Breast epithelium (tissue), 3 donors: ENCODE data around the gene HSD17B8.

ENCODE experiments used
- CTCF ChIP-seq, 3 donors: fragments of 450-650 bp; IDR thresholded peaks; one replicate each; pipeline ENCODE4 v1.5.1; 2016 to 2017; ENCODE audit warnings: antibody characterized with exemption in 3 of 3, mild to moderate bottlenecking in 3 of 3, moderate library complexity in 3 of 3
- POLR2A ChIP-seq: fragments of 450-650 bp; IDR thresholded peaks from one replicate; pipeline ENCODE4 v1.6.1; 2016; ENCODE audit warnings: antibody characterized with exemption, mild to moderate bottlenecking, moderate library complexity
- POLR2AphosphoS5 ChIP-seq, 3 donors: sonication (generic); formaldehyde crosslinking; IDR thresholded peaks; one replicate each; pipeline ENCODE4 v1.6.1; 2017; ENCODE audit warnings: antibody characterized with exemption in 3 of 3

- TF ChIP-seq CTCF (IDR thresholded peaks at IDR 0.05) = no peak
- TF ChIP-seq POLR2AphosphoS5 (IDR thresholded peaks at IDR 0.05) = no peak
- no peak for TF ChIP-seq POLR2A
These were observed 8.9 kb downstream of the HSD17B8 start for GRCh38 chr6:33213166-33213988.
